HepG2 (cell line): ENCODE data around the gene ADSS1. TPM values are rescaled to one million over a fixed set of nuclear protein-coding genes. Genes with fewer than 3 reads are reported as not detected.
A peak's percentile ranks its signal among the peaks of the same experiment; 100 is the strongest.

Experiments used
- ATAC-seq: fragments of 200-7000 bp; cut with Tn5 transposase; 3 replicates; pipeline ENCODE4 v1.9.1; 2020; ENCODE audit warnings: mild to moderate bottlenecking, moderate library complexity
- BruUV-seq: library from RNA; stranded (reverse); fragments of 400-500 nt; replicated peaks from 2 replicates; lab custom pipeline; 2021; lab: Mats Ljungman, UMichigan
- CTCF ChIA-PET: fragments of 300-600 bp; formaldehyde crosslinking; extraction: SDS; loops from one replicate; lab custom pipeline; 2021; ENCODE audit warnings: low total read pairs, inconsistent platforms, low intra/inter-chr PET ratio; lab: Yijun Ruan, JAX
- POLR2A ChIA-PET: fragments of 350-600 bp; sonication (Branson Sonifier 250); formaldehyde crosslinking; loops from one replicate; lab custom pipeline; 2020; ENCODE audit warnings: antibody characterized with exemption, inconsistent platforms; lab: Yijun Ruan, JAX
- DNase-seq: peaks from one replicate; pipeline ENCODE4 v3.0.0-alpha.2; 2015; ENCODE audit warnings: low spot score
- FAIRE-seq: peaks from 3 replicates; lab custom pipeline; 2011; peaks lifted over from hg19 to GRCh38; lab: Jason Lieb, UNC
- H2AFZ ChIP-seq: one replicate; pipeline ENCODE4 v1.6.1; 2011; ENCODE audit warnings: low read length, inconsistent platforms
- H3K27ac ChIP-seq: fragments of 300-600 bp; 3 replicates; pipeline ENCODE4 v1.8.0; 2011; ENCODE audit warnings: mixed run types, mild to moderate bottlenecking, mixed read lengths, low read length, inconsistent platforms; ENCODE audit not compliant: insufficient read depth; ENCODE audit errors: extremely low read length
- H3K27me3 ChIP-seq, 2 experiments: fragments of 200-600 bp in 1 of 2; 2 replicates in 1 of 2; 3 replicates in 1 of 2; pipeline versions ENCODE4 v1.6.0 to v1.8.0; 2011; ENCODE audit warnings: low read length in 2 of 2, mild to moderate bottlenecking in 2 of 2, moderate library complexity in 2 of 2, inconsistent platforms in 1 of 2; ENCODE audit not compliant: insufficient read depth in 2 of 2, control insufficient read depth in 1 of 2
- H3K36me3 ChIP-seq, 2 experiments: fragments of 200-600 bp in 1 of 2; replicated peaks in 1 of 2; 2 replicates in 1 of 2; 3 replicates in 1 of 2; pipeline versions ENCODE4 v1.5.1 to v1.8.0; 2011; ENCODE audit warnings: low read length in 2 of 2, inconsistent platforms in 1 of 2; ENCODE audit not compliant: insufficient read depth in 2 of 2, control insufficient read depth in 1 of 2
- H3K4me1 ChIP-seq: 2 replicates; pipeline ENCODE4 v1.5.1; 2012; ENCODE audit warnings: low read length, inconsistent platforms; ENCODE audit not compliant: insufficient read depth
- H3K4me2 ChIP-seq: 2 replicates; pipeline ENCODE4 v1.6.0; 2011; ENCODE audit warnings: low read depth, low read length, inconsistent platforms
- H3K4me3 ChIP-seq, 3 experiments: fragments of 200-600 bp in 1 of 3; sonication (generic), shearing (Covaris generic) in 1 of 3; replicated peaks in 1 of 3; 2 replicates each; pipeline ENCODE4 v1.5.1; 2011 to 2016; ENCODE audit warnings: low read length in 3 of 3, inconsistent platforms in 2 of 3, low read depth in 2 of 3, mild to moderate bottlenecking in 2 of 3, control low read depth in 1 of 3, mixed read lengths in 1 of 3; ENCODE audit not compliant: insufficient read depth in 1 of 3
- H3K79me2 ChIP-seq: one replicate; pipeline ENCODE4 v1.6.1; 2011; ENCODE audit warnings: low read length, inconsistent platforms; ENCODE audit not compliant: insufficient read depth
- H3K9ac ChIP-seq: 2 replicates; pipeline ENCODE4 v1.6.0; 2011; ENCODE audit warnings: mild to moderate bottlenecking, low read depth, low read length, inconsistent platforms; ENCODE audit not compliant: insufficient read depth
- H3K9me3 ChIP-seq: 2 replicates; pipeline ENCODE4 v1.5.1; 2012; ENCODE audit warnings: mild to moderate bottlenecking, low read length
- H4K20me1 ChIP-seq: 2 replicates; pipeline ENCODE4 v1.6.0; 2011; ENCODE audit warnings: inconsistent platforms, mild to moderate bottlenecking, low read length, moderate library complexity; ENCODE audit not compliant: insufficient read depth
- MAFK ChIP-seq, 2 experiments: IDR thresholded peaks in 1 of 2; conservative IDR thresholded peaks in 1 of 2; 2 replicates each; pipeline ENCODE4 v1.6.1; 2011; ENCODE audit warnings: improper control_type of control experiment in 2 of 2, low read length in 2 of 2
- TARDBP ChIP-seq: sonication (generic); formaldehyde crosslinking; IDR thresholded peaks from 2 replicates; pipeline ENCODE4 v1.8.0; 2022; ENCODE audit warnings: mild to moderate bottlenecking, missing genetic modification reagents
- ZBTB38 ChIP-seq: sonication (generic); formaldehyde crosslinking; IDR thresholded peaks from 2 replicates; pipeline ENCODE4 v1.5.1; 2020; ENCODE audit warnings: mild to moderate bottlenecking, missing genetic modification reagents
- WGBS: methylation state at CpG from one replicate; pipeline ENCODE4 v1.1.6; 2017; ENCODE audit warnings: low lambda C conversion rate; 5-methylcytosine and 5-hydroxymethylcytosine counted together
- in situ Hi-C: cut with HindIII; loops from 2 replicates; pipeline ENCODE4 v1.10.0; 2017; ENCODE audit warnings: low pct_unique_long_range_greater_than_20kb; ENCODE audit not compliant: extremely low pct_ligation_motif_present
- intact Hi-C: fragments of 100-400 bp; cut with micrococcal nuclease; formaldehyde crosslinking; loops from one replicate; pipeline ENCODE4 v1.10.0; 2022; ENCODE audit not compliant: unreplicated experiment
- polyA plus RNA-seq, 8 experiments: library from polyadenylated mRNA; depleted of rRNA in 3 of 8; stranded (reverse) in 7 of 8; unstranded in 1 of 8; fragments of >200 nt; fragmentation: Illumina TruSeq in 4 of 8; extraction: Trizol in 4 of 8; gene quantifications; 2 replicates each; pipeline versions ENCODE4 v1.2.1 to v1.2.3, GENCODE V29; 2011 to 2016; ENCODE audit warnings: low read depth in 4 of 8, missing spikeins in 1 of 8, mixed read lengths in 1 of 8; ENCODE audit not compliant: insufficient read depth in 1 of 8
- total RNA-seq, 5 experiments: library from RNA; depleted of rRNA; stranded (reverse); fragments of >200 nt; fragmentation: Illumina TruSeq; extraction: Trizol; gene quantifications; 2 replicates each; pipeline ENCODE4 v1.2.3, GENCODE V29; 2016; ENCODE audit warnings: low read depth in 1 of 5
- TF ChIP-seq, protein P1 (sequence below): sonication (generic); formaldehyde crosslinking; IDR thresholded peaks from 2 replicates; pipeline ENCODE4 v1.5.1; 2020; ENCODE audit warnings: mild to moderate bottlenecking, moderate library complexity, missing genetic modification reagents

The ADSS1 gene
- total and polyA plus RNA-seq, 2 of the 13 experiments (the other 11 are each of a cell fraction or from before 2014, with no cell fraction given): 1.0 to 36.7 TPM

- CTCF ChIA-PET: no interaction called here
- in situ Hi-C loops: no loop called here
- Histone ChIP-seq H3K4me3 (no peak overlapping the region), H4K20me1 (no peaks in the 10 kb centered on the region), H3K9me3 (no peaks in the 10 kb centered on the region), H3K9ac (no peak overlapping the region), H3K36me3 (no peaks in the 10 kb centered on the region; a peak in 1 of 5 replicates), H3K27me3 (no peaks in the 10 kb centered on the region), H3K4me2 (no peak overlapping the region), H3K4me1 (peaks cover 76% of the 10 kb centered on the region), H2AFZ (no peak overlapping the region), H3K79me2 (no peaks in the 10 kb centered on the region), H3K27ac (no peak overlapping the region)
- FAIRE-seq (no peak), DNase-seq (no peak), ATAC-seq (no peak)
- peak; percentile 68; the same call in 1 of the 2 replicates for TF ChIP-seq ZBTB38 (CRISPR knock-in tag)
- TF ChIP-seq MAFK (conservative IDR thresholded peaks at IDR 0.05 in 1 of 2, IDR thresholded peaks at IDR 0.05 in 1 of 2; ENCODE audit: low read length in 2 of 2): peak in 1 of 2 experiments; percentile 25; a peak in 1 of 4 replicates
- TF ChIP-seq, protein P1, sequence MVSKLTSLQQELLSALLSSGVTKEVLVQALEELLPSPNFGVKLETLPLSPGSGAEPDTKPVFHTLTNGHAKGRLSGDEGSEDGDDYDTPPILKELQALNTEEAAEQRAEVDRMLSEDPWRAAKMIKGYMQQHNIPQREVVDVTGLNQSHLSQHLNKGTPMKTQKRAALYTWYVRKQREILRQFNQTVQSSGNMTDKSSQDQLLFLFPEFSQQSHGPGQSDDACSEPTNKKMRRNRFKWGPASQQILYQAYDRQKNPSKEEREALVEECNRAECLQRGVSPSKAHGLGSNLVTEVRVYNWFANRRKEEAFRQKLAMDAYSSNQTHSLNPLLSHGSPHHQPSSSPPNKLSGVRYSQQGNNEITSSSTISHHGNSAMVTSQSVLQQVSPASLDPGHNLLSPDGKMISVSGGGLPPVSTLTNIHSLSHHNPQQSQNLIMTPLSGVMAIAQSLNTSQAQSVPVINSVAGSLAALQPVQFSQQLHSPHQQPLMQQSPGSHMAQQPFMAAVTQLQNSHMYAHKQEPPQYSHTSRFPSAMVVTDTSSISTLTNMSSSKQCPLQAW (CRISPR knock-in tag): 0 out of 2 replicates have a peak, but pooled peaks have one; percentile 25
- TF ChIP-seq TARDBP (CRISPR knock-in tag): no peak
- 77% methylated on average over 13 of the region's 23 CpGs for WGBS
- BruUV-seq: no TSS peak
- intact Hi-C loops: no loop called here
- POLR2A ChIA-PET: interaction anchor here (1.7 to 7.7 kb wide), 2 partner anchors 8 to 18 kb away, joined by 3 to 68 read pairs; partner anchors contain the start of gene SIVA1
Measured at GRCh38 chr14:104732931-104733681, 9.1 kb downstream of the ADSS1 start.
